ENCODE data around the gene RBM24.

DNA sequence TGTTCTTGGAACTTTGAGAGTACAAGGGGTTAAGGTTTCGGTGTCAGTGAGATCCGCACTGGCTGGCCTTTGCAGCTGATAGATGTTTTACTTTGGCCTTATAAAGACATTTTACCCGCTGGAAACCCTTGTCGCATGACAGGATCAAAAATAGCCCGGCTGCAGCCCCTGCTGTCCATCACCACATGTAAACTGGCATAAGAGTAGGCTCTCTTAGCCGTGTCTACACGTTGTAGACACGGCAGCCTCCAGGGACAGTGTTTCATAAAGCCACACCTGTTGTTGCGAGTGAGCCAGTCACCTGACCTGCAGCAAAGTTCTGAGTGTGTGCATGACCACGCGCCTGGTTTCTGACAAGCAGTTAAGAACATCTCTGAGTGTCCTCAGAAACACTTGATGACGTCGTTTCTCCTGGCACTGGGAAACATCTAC is 8.5 kb downstream of the RBM24 start:
- no peak for TF ChIP-seq EZH2 (optimal IDR thresholded peaks at IDR 0.05; ENCODE audit: low read depth, low read length)
- TF ChIP-seq, protein P1, sequence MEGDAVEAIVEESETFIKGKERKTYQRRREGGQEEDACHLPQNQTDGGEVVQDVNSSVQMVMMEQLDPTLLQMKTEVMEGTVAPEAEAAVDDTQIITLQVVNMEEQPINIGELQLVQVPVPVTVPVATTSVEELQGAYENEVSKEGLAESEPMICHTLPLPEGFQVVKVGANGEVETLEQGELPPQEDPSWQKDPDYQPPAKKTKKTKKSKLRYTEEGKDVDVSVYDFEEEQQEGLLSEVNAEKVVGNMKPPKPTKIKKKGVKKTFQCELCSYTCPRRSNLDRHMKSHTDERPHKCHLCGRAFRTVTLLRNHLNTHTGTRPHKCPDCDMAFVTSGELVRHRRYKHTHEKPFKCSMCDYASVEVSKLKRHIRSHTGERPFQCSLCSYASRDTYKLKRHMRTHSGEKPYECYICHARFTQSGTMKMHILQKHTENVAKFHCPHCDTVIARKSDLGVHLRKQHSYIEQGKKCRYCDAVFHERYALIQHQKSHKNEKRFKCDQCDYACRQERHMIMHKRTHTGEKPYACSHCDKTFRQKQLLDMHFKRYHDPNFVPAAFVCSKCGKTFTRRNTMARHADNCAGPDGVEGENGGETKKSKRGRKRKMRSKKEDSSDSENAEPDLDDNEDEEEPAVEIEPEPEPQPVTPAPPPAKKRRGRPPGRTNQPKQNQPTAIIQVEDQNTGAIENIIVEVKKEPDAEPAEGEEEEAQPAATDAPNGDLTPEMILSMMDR (IDR thresholded peaks at IDR 0.05; ENCODE audit: low read length): no peak

All from MM.1S (cell line).